HG02981 (cell line): ENCODE results near the gene DNAH8.

Experiments used
- ATAC-seq: cut with Tn5 transposase; IDR thresholded peaks from one replicate; pipeline ENCODE4 v1.9.1; 2021; ENCODE audit warnings: mild to moderate bottlenecking, moderate library complexity; ENCODE audit not compliant: unreplicated experiment

Gene DNAH8, protein sequence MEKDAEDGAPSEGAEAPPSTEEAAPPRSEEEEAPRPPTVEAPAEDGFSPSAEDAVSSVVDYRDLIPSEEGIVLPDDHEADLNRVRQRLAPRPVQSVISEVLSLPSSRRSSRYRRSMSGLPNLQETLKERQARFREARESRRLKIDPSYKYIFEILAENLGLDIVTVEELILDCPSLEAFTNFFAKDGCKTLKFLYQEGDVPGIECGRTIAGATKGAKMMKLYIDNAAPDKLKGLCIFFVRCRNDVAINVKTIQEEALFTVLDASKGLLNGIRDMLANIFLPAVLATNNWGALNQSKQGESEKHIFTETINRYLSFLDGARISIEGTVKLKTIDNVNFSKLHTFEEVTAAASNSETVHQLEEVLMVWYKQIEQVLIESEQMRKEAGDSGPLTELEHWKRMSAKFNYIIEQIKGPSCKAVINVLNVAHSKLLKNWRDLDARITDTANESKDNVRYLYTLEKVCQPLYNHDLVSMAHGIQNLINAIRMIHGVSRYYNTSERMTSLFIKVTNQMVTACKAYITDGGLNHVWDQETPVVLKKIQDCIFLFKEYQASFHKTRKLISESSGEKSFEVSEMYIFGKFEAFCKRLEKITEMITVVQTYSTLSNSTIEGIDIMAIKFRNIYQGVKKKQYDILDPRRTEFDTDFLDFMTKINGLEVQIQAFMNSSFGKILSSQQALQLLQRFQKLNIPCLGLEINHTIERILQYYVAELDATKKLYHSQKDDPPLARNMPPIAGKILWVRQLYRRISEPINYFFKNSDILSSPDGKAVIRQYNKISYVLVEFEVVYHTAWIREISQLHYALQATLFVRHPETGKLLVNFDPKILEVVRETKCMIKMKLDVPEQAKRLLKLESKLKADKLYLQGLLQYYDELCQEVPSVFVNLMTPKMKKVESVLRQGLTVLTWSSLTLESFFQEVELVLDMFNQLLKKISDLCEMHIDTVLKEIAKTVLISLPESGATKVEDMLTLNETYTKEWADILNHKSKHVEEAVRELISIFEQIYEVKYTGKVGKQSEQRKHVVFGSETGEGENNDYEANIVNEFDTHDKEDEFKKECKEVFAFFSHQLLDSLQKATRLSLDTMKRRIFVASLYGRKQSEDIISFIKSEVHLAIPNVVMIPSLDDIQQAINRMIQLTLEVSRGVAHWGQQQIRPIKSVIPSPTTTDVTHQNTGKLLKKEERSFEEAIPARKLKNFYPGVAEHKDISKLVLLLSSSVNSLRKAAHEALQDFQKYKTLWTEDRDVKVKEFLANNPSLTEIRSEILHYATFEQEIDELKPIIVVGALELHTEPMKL (N-terminal part only)

DNA sequence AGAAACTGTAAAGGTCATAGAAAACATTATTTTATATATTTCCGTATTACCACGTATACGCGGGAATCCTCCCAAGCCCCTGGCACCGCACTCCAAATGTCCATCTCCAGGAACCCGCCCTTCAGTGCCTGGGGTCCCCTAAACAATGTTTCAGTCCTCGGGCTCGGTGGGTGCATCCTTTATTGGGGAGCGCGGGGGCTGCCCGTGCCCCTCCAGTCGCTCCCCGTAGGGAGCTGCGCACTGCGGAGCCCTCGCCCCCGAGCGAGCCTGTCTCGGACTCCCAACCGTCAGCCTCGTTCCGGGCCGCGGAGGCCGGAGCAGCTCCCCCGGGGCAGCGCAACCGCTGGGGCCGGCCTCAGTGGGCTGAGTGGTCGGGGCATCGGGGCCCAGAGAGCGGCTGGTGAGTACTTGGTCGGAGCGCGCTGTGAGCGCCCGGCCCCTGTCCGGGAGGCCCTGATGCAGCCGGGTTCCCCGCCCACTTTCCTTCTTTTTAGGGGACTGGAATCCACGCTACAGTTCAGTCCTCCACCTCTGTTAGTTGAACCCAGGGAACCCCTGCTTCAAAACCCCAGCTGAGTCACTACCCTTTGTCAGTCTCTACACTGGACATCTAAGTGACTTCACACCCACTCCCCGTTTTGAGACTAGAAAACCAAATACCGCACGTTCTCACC is at the start of gene DNAH8:
TSS of gene DNAH8 (plus strand) at position 296 of the 674 bp plus-strand sequence. CDS start 7,499 bp downstream, outside the sequence.
- ATAC-seq: no peak

DNA sequence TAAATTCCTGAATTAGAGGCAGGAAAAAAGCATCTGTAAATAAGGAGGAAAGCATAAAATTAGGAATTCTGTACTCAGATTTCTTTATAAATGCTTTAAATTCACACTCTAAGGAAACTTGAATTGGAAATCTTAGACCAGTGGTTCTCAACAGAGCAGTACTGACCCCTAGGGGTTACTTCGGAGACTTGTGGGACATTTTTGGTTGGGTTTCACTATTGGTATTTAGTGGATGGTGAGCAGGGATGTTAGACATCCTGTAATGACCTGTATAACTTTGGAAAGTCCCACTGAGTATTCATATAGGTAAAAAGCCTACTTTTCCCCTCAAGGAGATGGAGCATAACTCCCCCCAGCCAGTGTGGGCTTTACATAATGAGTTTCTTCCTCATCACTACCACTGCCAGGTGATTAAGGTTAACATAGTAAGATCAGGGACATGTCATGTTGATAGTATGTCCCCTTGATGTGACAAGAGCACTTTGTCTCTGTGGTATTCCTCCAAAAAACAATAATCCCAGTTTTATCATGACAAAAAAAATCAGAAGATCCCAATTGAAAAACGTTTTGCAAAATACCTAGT is 43.1 kb upstream of the DNAH8 start:
- ATAC-seq: peak; percentile 73

DNA sequence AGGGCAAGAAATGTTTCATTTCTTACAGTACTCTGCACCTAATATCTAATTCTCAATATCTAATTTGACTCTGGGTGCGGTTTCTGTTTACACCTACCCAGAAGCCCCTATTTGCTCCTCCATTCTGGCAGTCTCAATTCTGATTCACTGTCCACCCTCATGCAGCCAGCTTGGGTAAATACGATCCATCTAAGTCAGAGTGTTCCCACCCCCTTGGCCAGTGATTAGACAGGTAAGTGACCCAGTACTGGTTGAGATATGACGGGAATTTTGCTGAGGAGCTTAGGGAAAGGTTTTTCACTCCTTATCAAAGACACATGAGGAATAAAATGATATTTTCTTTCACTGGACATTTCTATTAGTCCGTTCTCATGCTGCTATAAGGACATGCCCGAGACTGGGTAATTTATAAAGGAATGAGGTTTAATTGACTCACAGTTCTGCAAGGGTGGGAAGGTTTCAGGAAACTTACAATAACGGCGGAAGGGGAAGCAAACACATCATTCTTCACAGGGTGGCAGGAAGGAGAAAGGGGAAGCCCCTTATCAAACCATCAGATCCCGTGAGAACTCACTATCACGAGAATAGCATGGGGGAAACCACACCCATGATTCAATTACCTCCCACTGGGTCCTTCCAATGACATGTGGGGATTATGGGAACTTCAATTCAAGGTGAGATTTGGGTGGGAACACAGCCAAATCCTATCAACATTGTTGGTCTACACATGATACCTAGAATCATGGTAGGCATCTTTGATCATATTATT is 41.5 kb upstream of the DNAH8 start:
- ATAC-seq: no peak

DNA sequence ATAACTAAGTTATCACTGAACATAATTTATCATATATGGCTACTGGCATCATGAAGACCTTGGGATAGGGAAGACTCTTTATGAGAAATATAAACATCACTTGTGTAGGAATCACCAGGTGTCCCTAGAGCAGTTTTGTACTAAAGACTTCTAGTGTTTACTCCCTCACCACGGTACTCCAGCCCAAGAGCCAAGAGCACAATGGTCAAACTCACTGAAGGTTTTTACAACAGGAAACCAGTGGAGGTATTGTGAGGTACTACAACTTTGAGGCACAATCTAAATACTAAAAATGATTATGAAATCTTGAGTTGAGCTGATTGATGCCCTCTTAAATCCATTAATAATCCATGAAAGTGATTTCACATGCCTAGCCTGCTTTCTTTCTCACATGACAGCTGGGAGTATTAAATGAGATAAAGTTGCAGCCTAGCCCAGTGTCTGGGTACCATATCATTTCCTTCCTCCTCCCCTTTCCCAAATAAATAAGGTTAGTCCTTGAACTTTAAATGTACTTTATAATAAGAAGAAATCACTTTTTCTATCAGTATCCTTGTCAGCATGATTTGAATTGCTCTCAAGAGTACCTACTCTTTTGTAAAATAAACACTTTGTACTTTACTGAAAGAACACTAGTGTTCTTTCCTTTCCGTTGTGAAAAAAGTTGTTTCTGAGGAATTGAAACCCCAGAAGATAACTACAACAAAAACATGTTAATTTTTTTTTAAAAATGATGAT is 38.7 kb upstream of the DNAH8 start:
- ATAC-seq: no peak

DNA sequence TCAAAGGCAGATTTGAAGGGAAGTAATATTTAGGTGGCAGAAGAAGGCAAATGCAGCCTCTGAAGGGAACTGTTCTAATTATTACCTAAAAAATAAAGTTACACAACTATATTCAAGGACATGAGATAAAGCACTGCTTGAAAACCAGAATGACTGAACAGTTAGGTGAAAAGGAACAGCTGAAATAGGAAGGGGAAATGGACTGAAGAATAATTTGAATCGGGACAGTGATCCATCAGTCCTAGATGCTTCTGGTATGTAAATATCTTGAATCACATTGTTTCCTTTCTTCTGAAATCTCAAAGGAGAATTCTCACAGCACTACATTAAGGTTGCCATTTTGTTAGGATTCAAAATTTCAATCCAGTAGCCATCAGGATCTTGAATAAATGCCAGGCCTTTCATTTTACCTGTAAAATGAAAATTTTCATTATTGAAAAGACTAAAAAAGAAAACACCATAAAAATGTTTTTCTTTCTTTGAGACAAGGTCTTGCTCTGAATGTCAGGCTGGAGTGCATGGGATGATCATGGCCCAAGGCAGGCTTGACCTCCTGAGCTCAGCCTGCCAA is 38.1 kb upstream of the DNAH8 start:
- no peak for ATAC-seq

DNA sequence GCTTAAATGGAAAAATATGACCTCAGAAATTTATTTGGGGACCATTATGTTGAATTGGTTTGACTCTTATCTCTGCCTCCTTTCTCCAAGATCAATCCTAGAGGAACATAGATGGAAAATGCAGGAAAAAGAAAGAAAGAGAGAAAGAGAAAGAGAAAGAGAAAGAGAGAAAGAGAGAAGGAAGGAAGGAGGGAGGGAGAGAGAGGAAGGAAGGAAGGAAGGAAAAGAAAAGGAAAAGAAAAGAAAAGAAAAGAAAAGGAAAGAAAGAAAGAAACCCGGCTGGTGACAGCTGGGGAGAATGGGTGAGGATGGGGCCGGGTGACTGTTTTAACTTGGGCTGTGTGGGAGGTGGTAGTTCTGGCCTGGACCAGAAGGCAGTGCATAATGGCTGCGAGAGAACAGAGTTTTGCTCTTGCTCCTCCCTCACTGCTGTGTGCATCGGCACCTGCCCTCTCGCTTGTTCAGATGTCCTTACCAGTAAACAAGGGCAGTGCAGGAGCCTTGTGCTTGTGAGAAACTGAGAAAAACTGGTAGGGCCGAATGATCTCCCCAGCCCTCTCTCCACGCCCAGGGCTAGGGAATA is 36.8 kb upstream of the DNAH8 start:
- ATAC-seq: no peak

DNA sequence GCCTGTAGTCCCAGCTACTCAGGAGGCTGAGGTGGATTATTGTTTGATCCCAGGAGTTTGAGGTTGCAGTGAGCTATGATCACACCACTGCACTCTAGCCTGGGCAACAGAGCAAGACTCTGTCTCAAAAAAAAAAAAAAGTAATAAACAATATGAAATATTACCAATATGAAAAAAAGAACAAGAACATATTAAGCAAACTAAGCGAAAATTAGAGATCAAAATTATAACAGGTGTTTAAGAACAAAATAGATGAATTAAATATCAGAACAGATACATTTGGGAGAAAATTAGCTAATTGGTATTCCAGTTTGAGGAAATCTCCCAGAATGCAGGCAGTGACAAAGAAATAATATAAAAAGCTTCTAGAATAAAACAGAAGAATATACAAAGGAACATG is 35.4 kb upstream of the DNAH8 start:
- no peak for ATAC-seq

DNA sequence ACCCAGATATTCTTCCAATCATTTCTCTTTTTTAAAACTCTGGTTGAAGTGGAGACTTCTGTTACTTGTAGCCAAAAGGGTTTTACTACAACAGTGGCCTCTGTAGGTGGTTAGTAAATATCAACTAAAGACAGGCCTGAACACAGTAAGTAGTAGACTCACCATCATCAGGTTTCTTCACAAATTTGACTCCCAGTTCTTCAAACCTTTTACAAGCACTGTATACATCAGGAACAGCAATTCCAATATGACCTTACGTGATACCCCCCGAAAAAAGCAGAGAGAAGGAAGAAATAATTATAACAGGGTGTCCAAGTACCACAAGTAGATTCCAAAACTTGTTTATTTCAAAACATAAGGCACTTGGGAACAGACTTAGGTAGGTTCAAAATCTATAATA is 33.3 kb upstream of the DNAH8 start:
- ATAC-seq: no peak

DNA sequence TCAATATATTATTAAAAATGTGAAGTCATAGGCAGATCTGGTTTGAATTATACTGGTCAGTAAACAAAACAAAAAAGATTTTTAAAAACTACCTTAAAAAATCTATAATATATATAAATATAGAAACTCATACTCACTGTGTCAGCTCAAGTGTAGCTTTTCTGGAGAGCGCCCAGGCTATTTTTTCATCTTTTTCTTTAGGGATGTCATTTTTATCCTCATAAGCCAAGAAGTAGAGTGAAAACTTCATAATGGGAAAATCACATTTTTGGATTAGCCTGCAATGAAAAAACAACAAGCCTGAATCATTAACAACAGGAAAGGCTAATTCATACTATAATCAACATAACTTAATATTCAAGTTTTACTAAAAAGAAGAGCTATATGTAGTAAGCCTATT is 30.9 kb upstream of the DNAH8 start:
- ATAC-seq: no peak

DNA sequence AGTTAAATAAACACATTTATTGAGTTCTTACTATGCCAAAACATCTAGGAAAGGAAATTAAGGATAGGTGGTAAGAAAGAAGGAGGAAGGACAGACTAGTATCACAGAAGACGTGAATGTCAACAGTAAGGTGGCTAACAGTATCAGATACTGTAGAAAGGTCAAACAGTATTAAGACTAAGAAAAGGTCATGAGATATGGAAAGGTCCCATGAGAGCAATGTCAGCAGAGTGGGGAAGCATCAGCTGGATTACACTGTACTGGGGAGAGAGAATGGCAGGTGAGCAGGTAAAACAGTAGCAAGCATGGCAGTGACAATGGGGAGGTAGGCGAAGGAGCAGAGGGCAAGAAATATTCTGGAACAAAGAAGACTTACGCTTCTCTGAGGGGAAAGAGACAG is 30.2 kb upstream of the DNAH8 start:
- ATAC-seq: no peak

DNA sequence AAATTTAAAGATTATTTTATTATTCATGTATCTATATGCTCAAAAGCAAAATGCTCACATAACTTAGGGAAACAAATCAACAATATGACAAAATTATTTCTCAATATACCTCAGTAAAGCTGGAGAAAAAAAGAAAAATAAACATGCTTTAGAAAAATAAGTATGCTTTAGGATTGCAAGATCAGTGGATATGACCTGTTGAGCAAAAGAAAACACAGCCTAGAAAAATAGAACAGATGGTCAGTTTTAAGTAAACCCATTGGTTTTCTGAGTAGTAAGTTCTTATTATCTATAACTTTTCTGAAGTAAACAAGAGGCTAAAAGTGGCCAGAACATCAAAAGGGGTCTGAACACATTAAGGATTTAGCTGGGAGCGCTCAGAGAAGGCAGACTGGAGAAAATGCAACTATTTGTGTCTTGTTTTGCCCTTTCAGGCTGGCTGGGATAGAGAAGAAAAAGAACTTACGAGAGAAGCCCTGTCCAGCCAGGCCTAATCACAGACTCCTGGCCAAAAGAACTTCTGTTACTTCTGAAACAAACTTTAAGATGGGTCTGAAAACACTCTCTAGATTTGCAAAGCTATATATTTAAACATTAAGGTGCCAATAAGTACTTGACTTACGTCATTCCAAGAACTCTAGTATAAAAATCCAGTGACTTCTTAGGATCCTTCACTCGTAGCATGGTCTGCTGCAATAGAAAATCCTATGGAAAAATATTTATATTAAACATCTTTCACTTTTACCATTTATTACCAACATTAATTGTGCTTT is 28.7 kb upstream of the DNAH8 start:
- ATAC-seq: no peak

DNA sequence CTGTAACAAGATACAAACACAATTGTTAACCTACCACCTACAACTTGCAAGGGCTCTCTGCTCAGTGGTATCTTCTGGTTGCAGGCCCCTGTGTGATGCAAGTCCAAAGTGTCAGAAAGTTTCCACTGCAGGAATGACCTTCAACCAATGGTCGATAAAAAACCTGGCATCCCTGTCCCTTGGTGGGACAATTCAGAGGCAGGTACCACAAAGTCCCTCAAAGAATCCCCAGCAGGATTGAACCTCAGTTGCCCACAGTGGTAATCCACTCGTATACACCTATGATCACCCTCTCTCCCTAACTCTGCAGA is 28.1 kb upstream of the DNAH8 start:
- ATAC-seq: no peak

DNA sequence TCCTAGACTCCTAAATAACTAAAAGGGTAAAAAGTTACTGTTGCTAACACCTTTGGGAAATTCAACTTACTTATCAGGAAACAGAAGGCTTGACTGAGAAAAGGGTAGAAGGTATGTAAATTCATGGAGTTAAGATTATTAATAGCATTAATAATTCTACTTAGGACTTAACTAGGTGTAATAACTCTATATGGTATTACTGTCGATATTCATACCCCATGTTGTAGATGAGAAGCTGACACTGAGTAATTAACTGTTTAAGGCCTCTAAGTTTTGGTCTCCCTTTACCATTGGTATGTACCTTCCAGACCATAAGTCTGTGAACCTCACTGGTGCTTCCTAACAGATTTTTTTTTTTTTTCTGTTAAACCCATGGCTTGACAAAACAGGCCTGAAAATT is 27.6 kb upstream of the DNAH8 start:
- no peak for ATAC-seq

DNA sequence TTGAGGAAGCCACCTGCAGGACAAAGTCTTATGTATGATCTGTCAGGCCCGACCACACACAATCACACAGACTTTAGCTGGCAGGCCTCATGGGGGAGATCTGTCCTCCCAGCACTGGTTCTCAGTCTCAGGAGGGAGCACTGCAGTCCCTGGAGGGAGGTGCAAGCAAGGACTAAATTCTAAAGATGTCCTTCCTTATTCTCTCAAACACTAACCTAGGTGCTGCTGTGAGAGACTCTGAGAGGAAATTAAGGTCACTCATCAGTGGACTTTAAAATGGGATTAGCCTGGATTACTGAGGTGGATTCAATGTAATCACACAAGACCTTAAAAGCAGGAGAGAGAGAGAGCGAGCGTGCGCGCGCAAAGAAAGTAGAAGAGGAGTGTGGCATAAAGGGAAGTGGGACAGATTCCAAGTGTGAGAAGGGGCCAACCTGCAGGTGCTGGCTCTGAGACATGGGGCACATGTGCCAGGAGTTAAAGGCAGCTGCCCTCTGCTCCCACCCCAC is 26.5 kb upstream of the DNAH8 start:
- peak; percentile 76 for ATAC-seq

DNA sequence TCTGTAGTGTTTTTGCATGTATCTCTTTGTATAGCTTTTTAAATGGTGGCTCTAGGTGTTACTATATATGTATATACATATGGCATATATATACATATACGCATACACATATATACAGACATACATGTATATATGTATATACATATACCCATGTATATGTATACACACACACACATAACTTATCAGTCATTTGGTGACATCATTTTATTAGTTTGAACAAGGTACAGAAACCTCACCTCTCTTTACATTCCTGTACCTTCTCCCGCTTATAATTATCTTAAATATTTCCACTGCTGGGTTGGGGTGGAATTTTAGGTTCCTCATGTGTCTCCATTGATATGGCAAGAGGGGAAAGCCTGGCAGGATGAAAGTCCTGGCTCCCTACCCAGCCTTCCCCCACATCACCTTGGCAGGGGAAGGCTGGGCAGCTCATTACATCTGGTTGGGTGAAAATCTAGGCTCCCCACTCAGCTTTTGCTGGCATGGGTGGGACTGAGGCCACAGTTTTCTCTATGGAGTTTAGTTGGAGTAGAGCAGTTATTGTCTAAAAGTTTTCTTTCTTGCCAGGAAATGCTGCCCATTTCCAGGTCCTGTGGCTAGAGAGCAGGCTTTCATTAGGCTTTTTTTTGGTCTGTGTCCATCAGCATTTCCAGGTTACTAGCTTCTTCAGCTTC is 19.7 kb upstream of the DNAH8 start:
- ATAC-seq: no peak

DNA sequence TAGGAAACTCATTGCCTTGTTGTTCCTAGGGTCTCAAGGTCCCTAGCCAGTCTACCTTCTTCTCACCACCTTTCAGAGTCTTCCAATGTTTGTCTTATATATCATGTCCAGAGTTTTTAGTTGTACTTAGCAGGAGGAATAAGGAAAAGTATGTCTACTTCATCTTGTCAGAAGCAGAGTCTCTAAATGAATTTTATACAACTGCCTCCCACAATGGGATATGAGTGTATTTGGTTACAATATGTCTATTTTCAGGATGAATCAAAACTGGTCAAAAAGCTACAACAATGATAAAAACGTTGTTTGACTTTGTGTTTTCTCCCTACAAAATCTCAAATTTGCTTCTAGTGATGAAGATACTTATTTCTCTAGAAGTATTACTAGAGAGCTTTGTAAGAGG is 19.2 kb upstream of the DNAH8 start:
- no peak for ATAC-seq

DNA sequence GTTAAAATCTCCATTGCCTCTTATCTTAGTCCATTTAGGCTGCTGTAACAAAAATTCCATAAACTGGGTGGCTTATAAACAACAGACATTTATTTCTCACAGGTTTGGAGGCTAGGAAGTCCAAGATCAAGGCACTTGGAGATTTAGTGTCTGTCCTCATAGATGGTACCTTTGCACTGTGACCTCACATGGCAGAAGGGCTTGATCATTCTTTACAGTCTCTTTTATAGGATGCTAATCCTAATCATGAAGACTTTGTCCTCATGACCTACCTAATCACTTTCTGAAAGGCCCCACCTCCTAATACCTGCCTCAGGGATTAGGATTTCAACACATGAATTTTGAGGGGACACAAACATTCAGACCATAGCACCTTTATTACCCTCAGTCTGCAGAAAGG is 18.8 kb upstream of the DNAH8 start:
- no peak for ATAC-seq
